CD4-positive, alpha-beta T cell treated with Interleukin-15 for 1 hour (primary cell): ENCODE measurements around the gene DNAJB5.
"Not testable (repeated sequence)": the region's sequence is repeated elsewhere in the genome, so short reads cannot be mapped to it uniquely, and the experiment has no call there.

Source experiments
- DNase-seq: peaks from one replicate; pipeline ENCODE4 v3.0.0-alpha.2; 2020

The DNAJB5 gene

DNA sequence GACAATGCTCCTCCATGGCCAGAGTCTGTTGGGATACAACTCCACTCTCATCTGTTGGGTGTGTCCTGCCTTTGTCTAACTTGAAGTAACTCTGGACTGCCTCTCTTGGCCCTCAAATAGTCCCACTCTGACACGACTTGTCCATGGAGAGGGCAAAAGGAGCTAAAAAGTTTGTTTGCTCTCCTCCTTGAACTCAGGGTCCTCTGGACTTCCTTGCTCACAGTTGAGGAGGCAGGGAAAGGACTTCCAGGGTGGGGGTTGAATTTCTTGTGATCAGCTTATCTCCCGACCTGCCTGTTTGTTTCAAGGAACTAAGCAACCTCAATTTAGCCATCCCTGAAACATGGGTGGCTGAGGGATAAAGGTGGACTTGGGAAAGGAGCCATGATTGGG, 11.7 kb downstream of the DNAJB5 start:
- DNase-seq: no peak

GRCh38 chr9:35001803-35002502, 12.4 kb downstream of the DNAJB5 start:
- DNase-seq: no peak

GRCh38 chr9:35002623-35003022, 13.1 kb downstream of the DNAJB5 start:
- DNase-seq: no peak

GRCh38 chr9:35004299-35004698, 14.8 kb downstream of the DNAJB5 start:
- not testable (repeated sequence) for DNase-seq

GRCh38 chr9:35010351-35010958, 20.9 kb downstream of the DNAJB5 start:
- DNase-seq: no peak

DNA sequence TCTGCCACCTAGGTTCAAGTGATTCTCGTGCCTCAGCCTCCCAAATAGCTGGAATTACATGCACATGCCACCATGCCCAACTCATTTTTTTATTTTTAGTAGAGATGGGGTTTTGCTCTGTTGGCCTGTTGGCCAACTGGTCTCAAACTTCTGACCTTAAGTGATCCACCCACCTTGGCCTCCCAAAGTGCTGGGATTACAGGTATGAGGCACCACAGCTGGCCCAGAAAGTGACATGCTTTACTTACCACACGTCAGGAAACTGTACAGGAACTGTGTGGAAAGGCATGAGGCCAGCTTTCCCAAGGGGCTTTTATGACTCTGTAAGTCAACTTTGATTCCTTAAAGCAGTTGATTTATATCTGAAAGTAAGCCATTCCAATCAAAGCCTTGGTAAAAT, 25.0 kb downstream of the DNAJB5 start:
- no peak for DNase-seq

DNA sequence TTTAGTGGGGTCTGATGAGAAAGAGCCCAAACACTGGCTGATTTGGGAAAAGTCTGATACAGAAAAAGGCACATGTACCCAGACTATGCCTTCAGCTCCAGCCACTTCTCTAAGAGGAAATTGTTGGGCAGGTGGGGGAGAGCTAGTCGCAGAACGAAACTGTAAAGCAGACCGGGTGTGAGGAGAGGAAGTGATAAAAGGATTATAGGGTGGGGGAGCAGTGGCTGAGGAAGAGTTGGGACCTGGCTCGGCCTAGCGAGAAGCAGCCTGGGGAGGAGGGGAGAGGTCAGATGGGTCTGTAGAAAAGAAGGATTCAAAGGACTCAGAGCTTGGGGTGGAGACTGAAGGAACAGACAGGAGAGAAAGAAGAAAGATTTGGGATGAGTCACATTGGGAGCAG, 33.9 kb downstream of the DNAJB5 start:
- DNase-seq: not testable (repeated sequence)

DNA sequence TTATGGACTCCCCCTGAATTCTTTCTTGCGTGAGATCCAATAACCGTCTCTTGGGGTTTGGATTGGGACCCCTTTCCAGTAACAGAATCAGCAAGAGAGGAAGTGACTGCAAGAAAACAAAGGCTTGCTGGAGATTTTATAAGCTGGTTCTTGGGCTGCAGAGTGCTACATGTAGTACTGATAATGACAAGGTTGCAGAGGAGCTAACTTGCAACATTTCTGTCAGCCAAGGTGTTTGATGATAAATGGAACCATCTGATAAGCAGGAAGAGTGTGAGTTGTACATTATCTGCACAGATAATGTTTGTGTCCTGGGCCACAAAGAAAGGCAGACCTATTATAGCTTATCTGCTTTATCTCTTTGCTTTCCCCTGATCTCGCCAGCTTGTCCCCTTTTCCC, 37.1 kb downstream of the DNAJB5 start:
- no peak for DNase-seq

GRCh38 chr9:35027374-35027773, 37.8 kb downstream of the DNAJB5 start:
- no peak for DNase-seq

- no peak for DNase-seq
Measured at GRCh38 chr9:35027860-35028259, 38.3 kb downstream of the DNAJB5 start.

DNA sequence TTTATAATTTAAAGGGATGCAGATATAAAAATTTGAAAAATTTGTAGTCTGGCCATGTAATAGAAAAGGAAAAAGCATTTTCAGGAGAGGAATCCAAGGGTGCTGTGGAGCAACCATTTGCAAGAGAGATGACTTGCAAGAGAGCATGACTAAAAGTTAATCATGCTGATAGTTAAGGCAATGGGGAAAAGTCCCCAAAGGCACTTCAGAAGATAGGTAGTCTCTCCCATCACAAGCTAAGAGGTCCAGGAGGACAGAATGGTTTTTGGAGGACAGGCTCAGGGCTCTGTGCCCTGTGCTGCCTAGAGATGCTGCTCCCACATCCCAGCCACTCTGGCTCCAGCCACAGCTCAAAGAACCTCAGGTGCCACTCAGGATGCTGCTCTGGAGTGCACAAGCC, 38.8 kb downstream of the DNAJB5 start:
- no peak for DNase-seq

GRCh38 chr9:35029241-35029640, 39.7 kb downstream of the DNAJB5 start:
- no peak for DNase-seq

GRCh38 chr9:35029852-35030251, 40.3 kb downstream of the DNAJB5 start:
- no peak for DNase-seq

- no peak for DNase-seq
Measured at GRCh38 chr9:35033101-35033500, 43.6 kb downstream of the DNAJB5 start.

DNA sequence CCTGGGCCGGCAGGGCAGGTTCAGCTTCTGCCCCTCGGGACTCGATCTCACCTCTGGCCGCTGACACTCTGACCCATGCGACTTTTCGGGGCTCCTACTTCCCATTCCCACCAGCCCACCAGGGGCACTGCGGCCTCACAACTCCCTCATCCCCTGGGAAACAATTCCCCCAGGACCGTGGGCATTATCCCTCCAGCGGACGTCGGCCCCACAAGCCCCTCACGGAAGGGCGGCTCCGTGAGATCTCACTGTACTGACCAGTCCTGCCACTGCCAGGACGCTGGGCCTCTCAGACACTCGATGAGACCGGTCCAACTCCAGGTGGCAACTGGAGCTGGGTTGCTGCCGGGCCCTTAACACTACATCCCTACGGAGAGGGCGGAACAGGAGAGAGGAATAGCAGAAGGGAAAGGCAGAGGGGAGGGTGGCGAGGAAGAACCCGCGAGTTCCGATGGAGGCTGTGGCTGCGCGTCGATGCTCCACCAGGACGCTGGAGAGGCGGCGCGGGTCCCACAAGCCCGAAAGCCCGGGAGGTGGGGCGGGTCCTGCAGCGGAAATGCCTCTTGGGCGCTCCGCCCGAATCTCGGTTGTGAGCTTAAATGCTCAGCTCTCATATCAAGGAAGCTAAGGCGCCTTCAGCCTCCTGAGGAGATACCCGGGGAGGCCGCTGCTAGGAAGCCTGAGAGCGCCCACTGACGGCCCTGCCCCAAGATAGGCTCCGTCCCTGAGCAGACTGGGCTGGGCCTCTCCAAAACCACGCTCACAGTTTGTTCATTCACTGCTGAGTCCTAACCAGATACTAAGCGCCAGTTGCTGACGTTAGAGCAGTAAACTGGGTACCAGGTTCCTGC, 46.5 kb downstream of the DNAJB5 start:
- DNase-seq: peak; percentile 46

DNA sequence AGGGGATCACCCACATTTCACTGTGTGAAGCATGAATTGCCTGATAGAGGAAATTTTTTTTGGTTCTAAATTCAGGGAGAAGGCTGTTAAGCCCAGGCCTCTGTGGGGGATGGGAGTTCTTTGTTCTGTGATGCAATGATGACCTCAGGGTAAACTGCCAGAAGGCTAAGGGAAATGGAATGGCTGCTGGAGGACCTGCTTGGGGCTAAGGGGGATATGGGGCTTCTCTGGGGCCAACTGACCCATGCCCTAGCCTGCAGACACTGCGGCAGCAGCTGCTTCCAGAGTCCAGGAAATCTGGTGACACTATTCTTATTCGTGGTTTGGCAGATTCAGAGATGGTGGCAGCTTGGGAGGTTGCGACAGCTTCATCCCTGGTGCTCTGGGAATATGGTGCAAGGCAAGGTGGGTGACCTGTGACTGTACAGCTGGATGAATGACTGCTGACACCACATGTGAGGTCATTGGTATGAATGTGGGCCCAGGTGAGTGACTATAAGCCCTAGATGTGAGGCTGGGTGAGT, 52.6 kb downstream of the DNAJB5 start:
- no peak for DNase-seq

DNA sequence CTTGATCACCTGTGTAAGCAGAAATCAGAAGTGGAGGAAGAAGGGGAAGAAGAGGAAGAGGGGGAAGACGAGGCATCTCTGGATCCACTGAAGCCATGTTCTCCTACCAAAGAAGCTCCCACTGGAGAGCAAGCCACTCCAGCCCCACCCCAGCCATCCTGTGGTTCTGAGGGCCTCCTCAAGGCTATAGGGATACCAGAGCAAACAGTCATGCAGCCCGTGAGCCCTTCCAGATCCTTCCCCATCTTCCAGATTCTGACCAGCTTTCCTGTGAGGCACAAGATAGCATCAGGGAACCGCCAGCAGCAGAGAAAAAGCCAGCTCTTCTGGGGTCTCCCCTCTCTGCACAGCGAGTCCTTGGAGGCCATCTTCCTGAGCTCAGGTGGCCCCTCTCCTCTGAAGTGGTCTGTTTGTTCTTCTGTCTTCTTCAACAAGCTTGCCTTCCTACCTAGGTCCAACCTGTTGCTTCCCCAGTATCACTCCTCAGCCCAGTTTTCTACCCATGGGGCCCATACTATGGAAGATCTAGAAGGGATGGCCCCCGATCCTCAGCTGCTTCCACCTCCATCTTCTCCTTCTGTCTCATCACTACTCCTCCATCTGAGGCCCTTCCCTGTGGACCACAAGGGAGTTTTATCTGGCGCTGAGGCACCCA, 53.5 kb downstream of the DNAJB5 start:
- no peak for DNase-seq

GRCh38 chr9:35044071-35044470, 54.5 kb downstream of the DNAJB5 start:
- DNase-seq: no peak
